Neural cell (in vitro differentiated cells): ENCODE data around the gene DCK. TPM values are rescaled to one million over a fixed set of nuclear protein-coding genes. Genes with fewer than 3 reads are reported as not detected.

Source experiments
- H2AFZ ChIP-seq: fragments of 200-600, 300-800 bp; sonication (generic), shearing (Covaris generic); 2 replicates; pipeline ENCODE4 v1.6.0; 2014; ENCODE audit warnings: low read depth, mild to moderate bottlenecking, antibody characterized with exemption, low read length, moderate library complexity
- H3F3A ChIP-seq: fragments of 200-600 bp; shearing (Covaris generic); 2 replicates; pipeline ENCODE4 v1.6.1; 2016; ENCODE audit warnings: mild to moderate bottlenecking, moderate library complexity, mixed read lengths, antibody characterized with exemption, low read length; ENCODE audit not compliant: insufficient read depth, poor library complexity, severe bottlenecking
- H3K27ac ChIP-seq: fragments of 200-600, 300-800 bp; sonication (generic), shearing (Covaris generic); 2 replicates; pipeline ENCODE4 v1.5.1; 2014; ENCODE audit warnings: mild to moderate bottlenecking, low read length, moderate library complexity
- H3K27me3 ChIP-seq: fragments of 300-800, 200-600 bp; sonication (generic), shearing (Covaris generic); 2 replicates; pipeline ENCODE4 v1.6.0; 2014; ENCODE audit warnings: mild to moderate bottlenecking, low read depth, low read length, moderate library complexity; ENCODE audit not compliant: insufficient read depth
- H3K36me3 ChIP-seq: fragments of 300-800, 200-600 bp; sonication (generic), shearing (Covaris generic); 2 replicates; pipeline ENCODE4 v1.5.1; 2014; ENCODE audit warnings: mild to moderate bottlenecking, antibody characterized with exemption, low read length, moderate library complexity; ENCODE audit not compliant: insufficient read depth
- H3K4me2 ChIP-seq: fragments of 300-800, 200-600 bp; sonication (generic), shearing (Covaris generic); 2 replicates; pipeline ENCODE4 v1.6.0; 2014; ENCODE audit warnings: mild to moderate bottlenecking, low read length
- H3K4me3 ChIP-seq: fragments of 300-800, 200-600 bp; sonication (generic), shearing (Covaris generic); 2 replicates; pipeline ENCODE4 v1.5.1; 2014; ENCODE audit warnings: mild to moderate bottlenecking, low read length, moderate library complexity
- H3K79me2 ChIP-seq: fragments of 200-600 bp; shearing (Covaris generic); replicated peaks from 2 replicates; pipeline ENCODE4 v1.6.0; 2014; ENCODE audit warnings: mild to moderate bottlenecking, low read length, moderate library complexity; ENCODE audit not compliant: insufficient read depth
- H3K9ac ChIP-seq: fragments of 300-800, 200-600 bp; sonication (generic), shearing (Covaris generic); 2 replicates; pipeline ENCODE4 v1.6.1; 2016; ENCODE audit warnings: mild to moderate bottlenecking, low read length, mixed read lengths
- H3K9me2 ChIP-seq: fragments of 200-600 bp; shearing (Covaris generic); 2 replicates; pipeline ENCODE4 v1.6.1; 2016; ENCODE audit warnings: mild to moderate bottlenecking, low read length, mixed read lengths; ENCODE audit not compliant: insufficient read depth
- H3K9me3 ChIP-seq: fragments of 200-600, 300-800 bp; sonication (generic), shearing (Covaris generic); 2 replicates; pipeline ENCODE4 v1.6.1; 2016; ENCODE audit warnings: mild to moderate bottlenecking, mixed run types, low read length, moderate library complexity, mixed read lengths
- H4K20me1 ChIP-seq: fragments of 200-600 bp; shearing (Covaris generic); 2 replicates; pipeline ENCODE4 v1.6.1; 2016; ENCODE audit warnings: mild to moderate bottlenecking, mixed run types; ENCODE audit not compliant: insufficient read depth
- EP300 ChIP-seq: fragments of 450-650 bp; conservative IDR thresholded peaks from 2 replicates; pipeline ENCODE4 v1.6.1; 2014; ENCODE audit warnings: antibody characterized with exemption, mild to moderate bottlenecking, moderate library complexity; ENCODE audit not compliant: poor library complexity, severe bottlenecking
- EZH2 ChIP-seq: fragments of 200-600, 300-800 bp; shearing (Covaris generic), sonication (generic); IDR thresholded peaks from 2 replicates; pipeline ENCODE4 v1.6.1; 2014; ENCODE audit warnings: antibody characterized with exemption, low read length, borderline replicate concordance, mild to moderate bottlenecking; ENCODE audit not compliant: insufficient read depth, poor library complexity, severe bottlenecking
- MXI1 ChIP-seq: fragments of 450-650 bp; conservative IDR thresholded peaks from 2 replicates; pipeline ENCODE4 v1.6.1; 2014; ENCODE audit warnings: antibody characterized with exemption, mild to moderate bottlenecking; ENCODE audit not compliant: poor library complexity, severe bottlenecking
- POLR2AphosphoS5 ChIP-seq: IDR thresholded peaks from 2 replicates; pipeline ENCODE4 v1.6.1; 2012
- RAD21 ChIP-seq: fragments of 450-650 bp; conservative IDR thresholded peaks from 2 replicates; pipeline ENCODE4 v1.6.1; 2014; ENCODE audit warnings: antibody characterized with exemption, mild to moderate bottlenecking, moderate library complexity
- REST ChIP-seq: IDR thresholded peaks from 2 replicates; pipeline ENCODE4 v1.6.1; 2012; ENCODE audit warnings: borderline replicate concordance
- SMC3 ChIP-seq: fragments of 450-650 bp; conservative IDR thresholded peaks from 2 replicates; pipeline ENCODE4 v1.6.1; 2014; ENCODE audit warnings: antibody characterized with exemption, mild to moderate bottlenecking, moderate library complexity; ENCODE audit not compliant: poor library complexity
- TAF1 ChIP-seq: IDR thresholded peaks from 2 replicates; pipeline ENCODE4 v1.6.1; 2012; ENCODE audit warnings: low read depth
- polyA plus RNA-seq: library from polyadenylated mRNA; depleted of rRNA; stranded (reverse); fragments of >200 nt; gene quantifications from 2 replicates; pipeline ENCODE4 v1.2.3, GENCODE V29; 2014
- TF ChIP-seq, protein P1 (sequence below): fragments of 450-650 bp; IDR thresholded peaks from 2 replicates; pipeline ENCODE4 v1.5.1; 2014; ENCODE audit warnings: antibody characterized with exemption, mild to moderate bottlenecking, moderate library complexity; ENCODE audit not compliant: poor library complexity, severe bottlenecking

The DCK gene
- polyA plus RNA-seq, 1 donor from 2014 or later: 147 TPM

DNA sequence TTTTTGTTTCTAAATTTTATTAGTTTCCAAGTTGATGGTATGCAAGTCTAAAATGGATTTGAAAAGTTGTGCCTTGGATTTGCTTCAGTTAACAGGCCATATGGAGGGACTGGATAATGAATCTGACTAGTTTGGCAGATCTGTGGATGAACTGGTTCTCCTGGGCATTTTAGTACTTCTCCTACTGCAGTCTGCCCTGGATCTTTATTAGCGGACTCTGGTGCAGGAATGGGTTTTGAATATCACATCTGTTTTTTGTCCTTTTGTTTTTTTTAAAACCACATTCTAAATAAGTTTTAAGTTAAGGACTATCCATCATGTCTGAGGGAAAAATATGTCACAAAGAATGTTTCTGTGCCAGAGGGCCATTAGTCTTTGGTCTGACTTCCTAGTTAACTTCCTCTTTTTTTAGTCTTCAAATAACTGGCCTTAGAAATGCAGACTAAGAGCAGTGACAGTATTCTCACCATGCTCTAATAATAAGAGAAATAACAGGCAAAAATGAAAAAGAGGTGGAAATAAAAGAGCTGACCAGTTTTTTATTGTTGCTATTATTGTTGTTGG, 13.9 kb upstream of the DCK start (continued):
- TF ChIP-seq, protein P1, sequence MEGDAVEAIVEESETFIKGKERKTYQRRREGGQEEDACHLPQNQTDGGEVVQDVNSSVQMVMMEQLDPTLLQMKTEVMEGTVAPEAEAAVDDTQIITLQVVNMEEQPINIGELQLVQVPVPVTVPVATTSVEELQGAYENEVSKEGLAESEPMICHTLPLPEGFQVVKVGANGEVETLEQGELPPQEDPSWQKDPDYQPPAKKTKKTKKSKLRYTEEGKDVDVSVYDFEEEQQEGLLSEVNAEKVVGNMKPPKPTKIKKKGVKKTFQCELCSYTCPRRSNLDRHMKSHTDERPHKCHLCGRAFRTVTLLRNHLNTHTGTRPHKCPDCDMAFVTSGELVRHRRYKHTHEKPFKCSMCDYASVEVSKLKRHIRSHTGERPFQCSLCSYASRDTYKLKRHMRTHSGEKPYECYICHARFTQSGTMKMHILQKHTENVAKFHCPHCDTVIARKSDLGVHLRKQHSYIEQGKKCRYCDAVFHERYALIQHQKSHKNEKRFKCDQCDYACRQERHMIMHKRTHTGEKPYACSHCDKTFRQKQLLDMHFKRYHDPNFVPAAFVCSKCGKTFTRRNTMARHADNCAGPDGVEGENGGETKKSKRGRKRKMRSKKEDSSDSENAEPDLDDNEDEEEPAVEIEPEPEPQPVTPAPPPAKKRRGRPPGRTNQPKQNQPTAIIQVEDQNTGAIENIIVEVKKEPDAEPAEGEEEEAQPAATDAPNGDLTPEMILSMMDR: no peak
- TF ChIP-seq SMC3 (no peak), EZH2 (no peak)

DNA sequence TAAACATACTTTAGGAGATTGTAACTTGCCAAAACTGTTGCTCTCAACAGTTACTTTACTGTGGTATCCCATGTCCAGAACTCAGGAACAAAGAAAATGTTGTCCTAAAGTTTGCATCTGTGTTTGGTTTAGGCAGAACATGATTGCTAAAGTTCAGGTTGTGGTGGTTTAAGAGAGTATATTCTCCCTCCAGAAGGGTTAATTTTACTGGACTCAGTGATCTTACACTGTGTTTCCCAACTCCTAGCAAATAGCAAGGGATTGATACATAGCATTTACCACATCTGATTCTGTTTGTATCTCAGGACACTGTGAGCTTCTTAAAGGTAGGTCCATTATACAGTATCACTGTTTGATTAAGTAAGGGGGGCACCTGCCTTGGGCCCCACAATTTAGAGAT, 13.3 kb upstream of the DCK start:
- no peak overlapping the region for H2AFZ ChIP-seq
- no peaks in the 10 kb centered on the region for H3K9me3 ChIP-seq
- peaks cover 8% of the 10 kb centered on the region for H3K36me3 ChIP-seq
- no peak overlapping the region for H3K9ac ChIP-seq
- no peaks in the 10 kb centered on the region for H3F3A ChIP-seq
- no peak overlapping the region for H3K27ac ChIP-seq
- no peaks in the 10 kb centered on the region for H3K79me2 ChIP-seq
- H3K9me2 ChIP-seq: no peaks in the 10 kb centered on the region
- H3K4me2 ChIP-seq: no peak overlapping the region
- no peak for TF ChIP-seq POLR2AphosphoS5
- TF ChIP-seq RAD21: no peak
- no peak for TF ChIP-seq TAF1
- TF ChIP-seq EZH2: no peak
- TF ChIP-seq MXI1: no peak
- no peak for TF ChIP-seq SMC3
- TF ChIP-seq EP300: no peak
- H3K4me3 ChIP-seq: no peak overlapping the region
- no peaks in the 10 kb centered on the region for H4K20me1 ChIP-seq
- H3K27me3 ChIP-seq: no peaks in the 10 kb centered on the region

- H3K9me2 ChIP-seq: no peaks in the 10 kb centered on the region
- no peaks in the 10 kb centered on the region for H3K27me3 ChIP-seq
- H3K4me2 ChIP-seq: no peak overlapping the region
- no peak overlapping the region for H2AFZ ChIP-seq
- H4K20me1 ChIP-seq: no peaks in the 10 kb centered on the region
- no peaks in the 10 kb centered on the region for H3K79me2 ChIP-seq
- H3K4me3 ChIP-seq: no peak overlapping the region
- peaks cover 8% of the 10 kb centered on the region for H3K36me3 ChIP-seq
- no peak overlapping the region for H3K27ac ChIP-seq
- TF ChIP-seq EZH2 (no peak), POLR2AphosphoS5 (no peak), TAF1 (no peak), EP300 (no peak), SMC3 (no peak), REST (no peak), RAD21 (no peak), MXI1 (no peak)
- TF ChIP-seq, protein P1: no peak
- H3K9me3 ChIP-seq: no peaks in the 10 kb centered on the region
- no peak overlapping the region for H3K9ac ChIP-seq
- H3F3A ChIP-seq: no peaks in the 10 kb centered on the region
These were observed 9.3 kb upstream of the DCK start for GRCh38 chr4:70984106-70984505.
